Stimulated activated naive CD8-positive, alpha-beta T cell treated with anti-CD3 and anti-CD28 coated beads, Interleukin-15, amount 100 ng/mL, for 72 hours (primary cell): ENCODE results near the gene RAB23.

Experiments
- ATAC-seq: fragments of 150-1000 bp; cut with Tn5 transposase; 2 replicates; pipeline ENCODE4 v1.10.0; 2021; ENCODE audit warnings: mild to moderate bottlenecking, moderate library complexity
- DNase-seq, 2 donors: peaks; one replicate each; pipeline ENCODE4 v3.0.0; 2021 to 2022
- H3K27ac Mint-ChIP-seq, 2 donors: one replicate each; pipeline ENCODE4 v1.8.0; 2022; ENCODE audit warnings: mild to moderate bottlenecking in 2 of 2, mixed read lengths in 2 of 2, moderate library complexity in 2 of 2
- H3K27me3 Mint-ChIP-seq: one replicate; pipeline ENCODE4 v1.8.0; 2022; ENCODE audit warnings: mixed read lengths
- H3K4me1 Mint-ChIP-seq: one replicate; pipeline ENCODE4 v1.8.0; 2022; ENCODE audit warnings: mild to moderate bottlenecking, mixed read lengths
- H3K4me3 Mint-ChIP-seq, 2 donors: one replicate each; pipeline ENCODE4 v1.8.0; 2022; ENCODE audit warnings: mild to moderate bottlenecking in 2 of 2, mixed read lengths in 2 of 2, moderate library complexity in 1 of 2
- H3K9me3 Mint-ChIP-seq, 2 donors: one replicate each; pipeline ENCODE4 v1.8.0; 2022; ENCODE audit warnings: mixed read lengths in 2 of 2

Gene RAB23

GRCh38 chr6:57221936-57222742, at the start of gene RAB23:
RAB23 (minus strand) TSS chr6:57222307; CDS start chr6:57210380, 11,927 bp downstream.
- Mint-ChIP-seq H3K4me1 (peaks cover 32% of the 10 kb centered on the region), H3K27me3 (peaks cover 31% of the 10 kb centered on the region), H3K27ac (peak within 1 kb of the TSS; percentile 79 to 81), H3K4me3 (peak within 1 kb of the TSS; percentile 94 to 96), H3K9me3 (no peaks in the 10 kb centered on the region)
- peak; percentile 86 to 87 for DNase-seq
- ATAC-seq = peak; percentile 90

DNA sequence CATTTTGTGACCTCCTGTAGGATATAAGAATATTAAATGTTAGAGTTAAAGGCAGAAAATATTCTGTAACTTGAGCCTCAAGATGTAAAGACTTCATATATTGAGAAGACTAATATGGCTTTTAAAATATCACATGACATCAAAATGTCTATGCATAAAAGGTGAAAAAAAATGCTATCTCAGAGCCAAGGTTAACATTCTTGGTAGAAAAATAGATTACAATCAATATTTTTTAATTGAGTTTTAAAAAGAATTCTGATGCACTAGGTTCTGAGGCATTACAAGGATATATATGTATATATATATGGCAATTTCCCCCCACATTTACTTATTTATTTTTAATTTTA, 46.2 kb upstream of the RAB23 start:
- Mint-ChIP-seq H3K27ac (no peak overlapping the region), H3K4me1 (peaks cover 13% of the 10 kb centered on the region), H3K27me3 (peaks cover 29% of the 10 kb centered on the region), H3K4me3 (no peak overlapping the region), H3K9me3 (no peaks in the 10 kb centered on the region)
- DNase-seq (no peak), ATAC-seq (no peak)

GRCh38 chr6:57267586-57268293, 45.6 kb upstream of the RAB23 start:
- Mint-ChIP-seq H3K9me3 (no peaks in the 10 kb centered on the region), H3K4me1 (peaks cover 16% of the 10 kb centered on the region), H3K27ac (no peak overlapping the region), H3K4me3 (no peak overlapping the region), H3K27me3 (peaks cover 27% of the 10 kb centered on the region)
- ATAC-seq (no peak), DNase-seq (peak; percentile 2 to 15)

- Mint-ChIP-seq H3K4me3 (peak overlapping the region; percentile 26 to 31), H3K4me1 (peaks cover 19% of the 10 kb centered on the region), H3K27me3 (peaks cover 27% of the 10 kb centered on the region), H3K27ac (peak overlapping the region in 1 of 2 donors; percentile 10), H3K9me3 (no peaks in the 10 kb centered on the region)
- DNase-seq (no peak), ATAC-seq (peak; percentile 75)
Observed at GRCh38 chr6:57265755-57266221, 43.7 kb upstream of the RAB23 start.

DNA sequence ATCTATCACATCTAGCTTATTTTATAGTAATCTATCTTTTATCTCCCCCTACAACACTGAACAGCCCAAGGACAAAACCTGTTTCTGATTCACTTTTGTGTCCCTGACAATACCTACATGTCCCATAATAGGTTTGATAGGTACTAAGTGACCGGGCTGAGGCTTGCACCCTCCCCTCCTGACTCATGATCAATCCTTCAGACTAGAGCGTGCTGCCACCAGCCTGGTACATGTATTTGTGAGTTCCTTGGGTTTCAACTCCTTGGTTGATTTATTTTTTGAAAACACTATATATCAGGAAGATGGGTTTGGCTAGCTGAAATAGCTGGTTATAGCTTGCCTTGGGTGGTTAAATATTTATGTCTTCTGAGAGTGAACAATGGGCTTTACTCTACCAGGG, 41.6 kb upstream of the RAB23 start:
- H3K9me3 Mint-ChIP-seq = no peaks in the 10 kb centered on the region
- H3K27me3 Mint-ChIP-seq = peaks cover 30% of the 10 kb centered on the region
- H3K27ac Mint-ChIP-seq = no peak overlapping the region
- ATAC-seq (no peak), DNase-seq (no peak)
- peaks cover 19% of the 10 kb centered on the region for H3K4me1 Mint-ChIP-seq
- H3K4me3 Mint-ChIP-seq = no peak overlapping the region

DNA sequence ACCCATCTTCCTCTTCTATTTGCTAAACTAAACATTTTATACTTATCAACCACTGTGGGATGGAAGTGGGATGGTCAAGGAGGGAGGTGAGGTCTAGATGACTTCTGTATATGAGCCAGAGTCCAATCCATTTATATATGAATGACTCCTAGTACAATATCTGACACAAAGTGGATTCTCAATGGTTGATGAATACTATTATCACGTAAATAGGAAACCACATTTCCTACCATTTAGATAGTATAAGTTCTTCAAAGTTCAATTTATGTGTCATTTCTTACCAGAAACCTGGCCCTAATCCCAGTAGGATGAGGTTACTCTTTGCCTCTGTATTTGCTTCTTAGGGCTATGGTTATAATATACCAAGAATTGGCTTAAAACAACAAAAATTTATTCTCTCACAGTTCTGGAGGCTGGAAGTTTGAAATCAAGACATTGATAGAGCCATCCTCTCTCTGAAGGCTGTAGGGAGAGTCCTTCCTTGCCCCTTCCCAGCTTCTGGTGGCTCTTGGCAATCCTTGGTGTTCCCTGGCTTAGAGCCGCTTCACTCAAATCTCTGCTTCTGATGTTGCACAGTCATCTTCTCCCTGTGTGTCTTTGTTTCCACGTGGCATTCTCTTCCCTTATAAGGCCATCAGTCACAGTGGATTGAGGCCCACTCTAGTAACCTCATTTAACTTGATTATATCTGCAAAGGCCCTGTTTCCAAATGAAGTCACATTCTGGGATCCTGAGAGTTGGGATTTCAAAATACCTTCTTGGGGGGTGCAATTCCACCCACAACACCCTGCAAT, 41.0 kb upstream of the RAB23 start:
- peaks cover 30% of the 10 kb centered on the region for H3K27me3 Mint-ChIP-seq
- ATAC-seq (peak; percentile 79), DNase-seq (no peak)
- H3K9me3 Mint-ChIP-seq = no peaks in the 10 kb centered on the region
- no peak overlapping the region for H3K4me3 Mint-ChIP-seq
- peaks cover 19% of the 10 kb centered on the region for H3K4me1 Mint-ChIP-seq
- no peak overlapping the region for H3K27ac Mint-ChIP-seq

DNA sequence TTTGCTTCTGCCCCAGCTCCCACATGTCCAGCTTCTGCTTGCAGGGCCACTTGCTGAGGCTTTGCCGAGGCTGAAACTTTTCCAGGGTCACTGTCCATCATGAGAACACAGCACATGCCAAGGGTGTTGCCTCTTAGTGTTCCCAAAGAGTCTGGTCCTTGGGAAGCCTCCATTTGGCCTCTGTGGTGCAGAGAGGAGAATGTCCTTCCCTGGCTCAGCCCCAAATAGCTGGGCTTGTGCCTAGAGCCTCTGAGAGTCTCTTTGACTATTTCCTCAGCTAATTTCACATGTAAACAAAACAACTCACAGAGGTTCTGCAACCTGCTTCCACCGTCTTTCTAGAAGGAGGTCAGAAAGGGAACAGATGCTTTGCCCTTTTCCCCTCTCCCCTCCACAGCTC, 40.4 kb upstream of the RAB23 start:
- Mint-ChIP-seq H3K9me3 (no peaks in the 10 kb centered on the region), H3K4me3 (no peak overlapping the region), H3K27me3 (peaks cover 30% of the 10 kb centered on the region), H3K4me1 (peaks cover 19% of the 10 kb centered on the region), H3K27ac (no peak overlapping the region)
- DNase-seq = no peak
- no peak for ATAC-seq

GRCh38 chr6:57261926-57262325, 39.8 kb upstream of the RAB23 start:
- Mint-ChIP-seq H3K9me3 (no peaks in the 10 kb centered on the region), H3K4me3 (no peak overlapping the region), H3K27ac (no peak overlapping the region), H3K27me3 (peaks cover 30% of the 10 kb centered on the region), H3K4me1 (peaks cover 19% of the 10 kb centered on the region)
- no peak for DNase-seq
- ATAC-seq = no peak

GRCh38 chr6:57259064-57259463, 37.0 kb upstream of the RAB23 start:
- Mint-ChIP-seq H3K4me1 (peaks cover 6% of the 10 kb centered on the region), H3K27ac (no peak overlapping the region), H3K4me3 (no peak overlapping the region), H3K9me3 (no peaks in the 10 kb centered on the region), H3K27me3 (peaks cover 30% of the 10 kb centered on the region)
- no peak for DNase-seq
- ATAC-seq = no peak

GRCh38 chr6:57257911-57258541, 35.9 kb upstream of the RAB23 start:
- no peaks in the 10 kb centered on the region for H3K9me3 Mint-ChIP-seq
- H3K4me3 Mint-ChIP-seq = no peak overlapping the region
- H3K27me3 Mint-ChIP-seq = peaks cover 29% of the 10 kb centered on the region
- ATAC-seq = no peak
- no peak for DNase-seq
- peaks cover 6% of the 10 kb centered on the region for H3K4me1 Mint-ChIP-seq
- peak overlapping the region in 1 of 2 donors; percentile 10 for H3K27ac Mint-ChIP-seq

DNA sequence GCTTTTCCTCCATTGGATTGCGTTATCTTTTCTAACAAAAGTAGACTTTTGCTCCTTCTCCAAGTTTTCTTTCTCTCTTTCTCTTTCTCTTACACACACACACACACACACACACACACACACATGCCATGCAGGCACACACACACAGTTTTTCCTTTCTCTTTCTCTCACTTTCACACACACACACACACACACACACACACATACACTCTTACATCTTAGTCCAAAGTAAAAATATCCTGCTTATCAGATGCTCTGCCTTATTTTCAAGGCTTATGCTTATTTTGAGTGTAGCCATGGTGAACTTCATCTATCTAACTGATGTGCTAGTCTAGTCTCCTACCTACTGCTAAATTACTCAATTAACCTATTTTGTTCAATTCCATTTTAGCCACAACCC, 34.4 kb upstream of the RAB23 start:
- Mint-ChIP-seq H3K4me1 (no peaks in the 10 kb centered on the region), H3K4me3 (no peak overlapping the region), H3K27me3 (peaks cover 14% of the 10 kb centered on the region), H3K9me3 (no peaks in the 10 kb centered on the region), H3K27ac (no peak overlapping the region)
- no peak for ATAC-seq
- no peak for DNase-seq

GRCh38 chr6:57255451-57256169, 33.5 kb upstream of the RAB23 start:
- H3K4me3 Mint-ChIP-seq = no peak overlapping the region
- peaks cover 5% of the 10 kb centered on the region for H3K27me3 Mint-ChIP-seq
- no peaks in the 10 kb centered on the region for H3K4me1 Mint-ChIP-seq
- H3K27ac Mint-ChIP-seq = no peak overlapping the region
- H3K9me3 Mint-ChIP-seq = no peaks in the 10 kb centered on the region
- DNase-seq (no peak), ATAC-seq (no peak)

- Mint-ChIP-seq H3K27ac (no peak overlapping the region), H3K4me3 (no peak overlapping the region), H3K9me3 (no peaks in the 10 kb centered on the region), H3K27me3 (no peaks in the 10 kb centered on the region), H3K4me1 (no peaks in the 10 kb centered on the region)
- DNase-seq = no peak
- no peak for ATAC-seq
Observed at GRCh38 chr6:57254055-57254717, 32.1 kb upstream of the RAB23 start.

DNA sequence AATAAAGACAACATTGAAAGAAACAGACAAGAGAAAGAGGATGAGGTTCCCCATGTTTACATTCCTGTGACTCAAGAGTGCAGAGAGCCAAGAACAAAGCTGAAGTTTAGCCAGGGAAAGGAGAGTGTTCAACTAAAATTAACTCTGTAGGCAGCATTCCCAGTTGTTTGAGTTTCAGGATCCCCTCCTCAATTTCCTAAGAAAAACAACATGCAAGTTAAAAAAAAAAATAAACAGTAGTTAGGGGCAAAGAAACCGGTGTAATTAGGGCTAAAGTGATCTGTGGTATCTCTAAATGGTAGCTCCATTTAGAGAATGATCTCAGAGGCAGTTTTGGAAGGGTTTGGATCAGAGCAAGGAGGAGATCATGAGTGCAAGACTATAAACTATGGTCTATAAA, 30.9 kb upstream of the RAB23 start:
- DNase-seq (no peak), ATAC-seq (no peak)
- no peaks in the 10 kb centered on the region for H3K4me1 Mint-ChIP-seq
- no peak overlapping the region for H3K27ac Mint-ChIP-seq
- no peak overlapping the region for H3K4me3 Mint-ChIP-seq
- no peaks in the 10 kb centered on the region for H3K27me3 Mint-ChIP-seq
- no peaks in the 10 kb centered on the region for H3K9me3 Mint-ChIP-seq
